Measurements from ENCODE around the gene TRAF3IP1.

The TRAF3IP1 gene

DNA sequence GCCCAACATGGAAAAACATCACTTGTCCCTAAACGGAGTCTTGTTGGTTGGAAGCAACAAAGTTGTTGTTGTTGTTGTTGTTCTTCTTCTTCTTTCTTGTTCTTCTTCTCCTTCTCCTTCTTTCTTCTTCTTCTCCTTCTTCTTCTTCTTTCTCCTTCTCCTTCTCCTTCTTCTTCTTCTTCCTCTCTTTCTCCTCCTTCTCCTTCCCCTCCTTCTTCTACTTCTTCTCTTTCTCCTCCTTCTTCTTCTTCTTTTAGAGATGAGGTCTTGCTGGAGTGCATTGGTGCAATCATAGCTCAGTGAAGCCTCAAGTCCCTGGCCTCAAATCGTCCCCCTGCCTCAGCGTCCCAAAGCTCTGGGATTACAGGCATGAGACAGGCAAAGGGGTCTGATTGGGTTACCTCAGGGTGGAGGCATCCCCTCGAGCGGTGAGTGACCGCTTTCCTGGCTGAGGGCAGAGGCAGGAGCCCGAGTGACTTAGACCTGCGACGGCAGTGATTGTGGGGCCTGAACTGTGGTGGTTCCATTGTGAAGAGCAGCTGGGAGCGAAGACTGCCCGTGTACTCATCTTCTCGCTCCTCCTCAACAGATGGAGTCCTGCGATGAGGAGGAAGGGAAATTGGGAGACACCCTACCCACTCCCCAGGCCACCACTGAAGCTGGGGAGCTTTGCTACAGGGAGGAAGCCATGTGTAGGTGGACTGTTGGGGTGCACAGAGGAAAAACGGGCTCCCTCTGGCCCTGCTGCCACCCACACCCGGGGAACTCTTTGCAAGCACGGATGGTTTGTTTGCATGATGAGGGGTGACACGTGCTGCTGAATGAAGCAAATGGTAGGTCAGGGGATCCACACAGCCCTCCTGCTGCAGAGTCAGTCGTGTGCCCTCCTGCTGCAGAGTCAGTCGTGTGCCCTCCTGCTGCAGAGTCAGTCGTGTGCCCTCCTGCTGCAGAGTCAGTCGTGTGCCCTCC is 24.9 kb upstream of the TRAF3IP1 start:
- TF ChIP-seq, protein P1, sequence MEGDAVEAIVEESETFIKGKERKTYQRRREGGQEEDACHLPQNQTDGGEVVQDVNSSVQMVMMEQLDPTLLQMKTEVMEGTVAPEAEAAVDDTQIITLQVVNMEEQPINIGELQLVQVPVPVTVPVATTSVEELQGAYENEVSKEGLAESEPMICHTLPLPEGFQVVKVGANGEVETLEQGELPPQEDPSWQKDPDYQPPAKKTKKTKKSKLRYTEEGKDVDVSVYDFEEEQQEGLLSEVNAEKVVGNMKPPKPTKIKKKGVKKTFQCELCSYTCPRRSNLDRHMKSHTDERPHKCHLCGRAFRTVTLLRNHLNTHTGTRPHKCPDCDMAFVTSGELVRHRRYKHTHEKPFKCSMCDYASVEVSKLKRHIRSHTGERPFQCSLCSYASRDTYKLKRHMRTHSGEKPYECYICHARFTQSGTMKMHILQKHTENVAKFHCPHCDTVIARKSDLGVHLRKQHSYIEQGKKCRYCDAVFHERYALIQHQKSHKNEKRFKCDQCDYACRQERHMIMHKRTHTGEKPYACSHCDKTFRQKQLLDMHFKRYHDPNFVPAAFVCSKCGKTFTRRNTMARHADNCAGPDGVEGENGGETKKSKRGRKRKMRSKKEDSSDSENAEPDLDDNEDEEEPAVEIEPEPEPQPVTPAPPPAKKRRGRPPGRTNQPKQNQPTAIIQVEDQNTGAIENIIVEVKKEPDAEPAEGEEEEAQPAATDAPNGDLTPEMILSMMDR (IDR thresholded peaks at IDR 0.05; ENCODE audit: low read depth, low read length, missing control alignments) = no peak

GRCh38 chr2:238296638-238297457 is 23.5 kb upstream of the TRAF3IP1 start:
- TF ChIP-seq, protein P1 (IDR thresholded peaks at IDR 0.05; ENCODE audit: low read depth, low read length, missing control alignments) = no peak
- no peak overlapping the region for H3K4me3 ChIP-seq (ENCODE audit: low read depth, low read length)
- no peak for DNase-seq (ENCODE audit: low read depth)

More for the DNA sequence above, 24.9 kb upstream of the TRAF3IP1 start:
- H3K4me3 ChIP-seq (ENCODE audit: low read depth, low read length) = no peak overlapping the region
- no peak for DNase-seq (ENCODE audit: low read depth)

- TF ChIP-seq, protein P1 (IDR thresholded peaks at IDR 0.05; ENCODE audit: low read depth, low read length, missing control alignments) = no peak
- no peak for DNase-seq (ENCODE audit: low read depth)
- H3K4me3 ChIP-seq (ENCODE audit: low read depth, low read length) = no peak overlapping the region
Measured at GRCh38 chr2:238299803-238300202, 20.5 kb upstream of the TRAF3IP1 start.

- H3K4me3 ChIP-seq (ENCODE audit: low read depth, low read length) = no peak overlapping the region
- no peak for DNase-seq (ENCODE audit: low read depth)
- TF ChIP-seq, protein P1 (IDR thresholded peaks at IDR 0.05; ENCODE audit: low read depth, low read length, missing control alignments) = no peak
Measured at GRCh38 chr2:238302087-238302486, 18.2 kb upstream of the TRAF3IP1 start.

DNA sequence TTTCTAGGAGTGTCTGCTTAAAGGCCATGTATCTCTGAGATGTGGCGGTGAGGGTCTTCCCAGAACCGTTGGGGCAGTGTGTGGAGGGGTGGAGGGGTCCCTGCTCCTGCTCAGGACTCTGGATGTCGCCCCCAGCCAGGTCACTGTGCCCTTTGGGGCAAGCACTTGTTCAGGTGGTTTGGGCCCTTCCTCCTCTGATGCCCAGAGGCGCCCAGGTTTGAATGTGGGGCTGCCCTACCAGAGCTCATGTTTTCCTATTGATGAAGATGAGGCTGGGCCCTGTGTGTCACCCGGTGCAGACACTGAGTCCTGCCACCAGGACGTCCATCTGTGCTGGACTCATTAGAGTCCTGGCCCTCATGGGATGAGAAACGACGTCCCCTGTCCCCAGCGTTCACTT is 17.6 kb upstream of the TRAF3IP1 start:
- no peak overlapping the region for H3K4me3 ChIP-seq (ENCODE audit: low read depth, low read length)
- DNase-seq (ENCODE audit: low read depth) = no peak
- TF ChIP-seq, protein P1 (IDR thresholded peaks at IDR 0.05; ENCODE audit: low read depth, low read length, missing control alignments) = no peak

DNA sequence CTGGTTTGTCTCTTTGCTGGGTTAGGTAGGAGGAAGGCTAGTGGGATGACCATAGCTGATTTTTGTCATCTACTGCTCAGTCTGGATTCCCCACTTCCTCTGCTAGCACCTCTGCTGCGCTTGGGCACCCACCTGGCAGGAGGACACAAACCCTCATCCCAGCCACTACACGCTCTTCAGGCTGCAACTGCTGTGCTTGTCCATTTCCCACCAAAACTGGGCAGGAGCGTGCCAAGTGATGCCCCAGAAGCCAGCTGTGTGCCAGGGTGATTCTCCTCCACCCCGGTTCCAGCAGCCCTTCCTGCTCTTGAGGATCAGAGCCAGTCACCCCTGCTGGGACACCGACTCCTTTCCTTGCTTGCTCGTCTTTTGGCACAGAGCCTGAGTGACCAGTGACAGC is 16.2 kb upstream of the TRAF3IP1 start:
- TF ChIP-seq, protein P1 (IDR thresholded peaks at IDR 0.05; ENCODE audit: low read depth, low read length, missing control alignments) = no peak
- no peak for DNase-seq (ENCODE audit: low read depth)
- no peak overlapping the region for H3K4me3 ChIP-seq (ENCODE audit: low read depth, low read length)
